HG03025 (cell line): ENCODE data around the gene SETDB2.

Source experiments
- ATAC-seq: cut with Tn5 transposase; IDR thresholded peaks from one replicate; pipeline ENCODE4 v1.9.1; 2021; ENCODE audit warnings: mild to moderate bottlenecking, moderate library complexity; ENCODE audit not compliant: unreplicated experiment, low FRiP score

SETDB2 gene

GRCh38 chr13:49527123-49527522 is 83.0 kb downstream of the SETDB2 start:
- ATAC-seq: no peak

GRCh38 chr13:49528161-49528560 is 84.1 kb downstream of the SETDB2 start:
- no peak for ATAC-seq

GRCh38 chr13:49530457-49530856 is 86.4 kb downstream of the SETDB2 start:
- ATAC-seq: no peak

GRCh38 chr13:49532593-49532992 is 88.5 kb downstream of the SETDB2 start:
- ATAC-seq: no peak

- ATAC-seq: no peak
Observed at GRCh38 chr13:49533011-49533410, 88.9 kb downstream of the SETDB2 start.

GRCh38 chr13:49533591-49534269 is 89.7 kb downstream of the SETDB2 start:
- ATAC-seq: no peak

- no peak for ATAC-seq
Observed at GRCh38 chr13:49536144-49536873, 92.2 kb downstream of the SETDB2 start.

- ATAC-seq: no peak
Observed at GRCh38 chr13:49538404-49538803, 94.3 kb downstream of the SETDB2 start.

GRCh38 chr13:49539313-49539712 is 95.2 kb downstream of the SETDB2 start:
- ATAC-seq: no peak

GRCh38 chr13:49539746-49540145 is 95.7 kb downstream of the SETDB2 start:
- ATAC-seq: no peak

GRCh38 chr13:49540552-49540951 is 96.5 kb downstream of the SETDB2 start:
- ATAC-seq: no peak

GRCh38 chr13:49543656-49544055 is 99.6 kb downstream of the SETDB2 start:
- ATAC-seq: no peak
